ENCODE measurements around the gene SLC29A2. TPM values are rescaled to one million over a fixed set of nuclear protein-coding genes. Genes with fewer than 3 reads are reported as not detected.
"Not testable (repeated sequence)": the region's sequence is repeated elsewhere in the genome, so short reads cannot be mapped to it uniquely, and the experiment has no call there.

Gene SLC29A2
- total and polyA plus RNA-seq, 9 donors = 0.48 to 3.1 (median 0.78) TPM

GRCh38 chr11:66322732-66323427 is 48.7 kb downstream of the SLC29A2 start:
- no peaks in the 10 kb centered on the region for H3K36me3 ChIP-seq
- no peaks in the 10 kb centered on the region for H3K27me3 ChIP-seq
- no peak for TF ChIP-seq POLR2A (IDR thresholded peaks at IDR 0.05)
- no peak for TF ChIP-seq CTCF (IDR thresholded peaks at IDR 0.05)
- TF ChIP-seq EP300 (IDR thresholded peaks at IDR 0.05) = no peak
- H3K9me3 ChIP-seq = no peaks in the 10 kb centered on the region
- H3K4me1 ChIP-seq (ENCODE audit: insufficient read depth) = peaks cover 15% of the 10 kb centered on the region
- peak in 1 of 5 donors; percentile 46 for DNase-seq
- intact Hi-C loops (cut with DNase I) = no loop called here
- H3K27ac ChIP-seq = no peak overlapping the region
- no peak overlapping the region for H3K4me3 ChIP-seq
- WGBS, 3 donors = 59 to 70% (median 64%) methylated on average over 11 of the region's 11 CpGs

GRCh38 chr11:66321606-66322005 is 50.0 kb downstream of the SLC29A2 start:
- no peak for DNase-seq
- H3K4me1 ChIP-seq (ENCODE audit: insufficient read depth) = peaks cover 23% of the 10 kb centered on the region
- no peaks in the 10 kb centered on the region for H3K9me3 ChIP-seq
- H3K27me3 ChIP-seq = no peaks in the 10 kb centered on the region
- no peak for TF ChIP-seq CTCF (IDR thresholded peaks at IDR 0.05)
- no peak for TF ChIP-seq POLR2A (IDR thresholded peaks at IDR 0.05)
- TF ChIP-seq EP300 (IDR thresholded peaks at IDR 0.05) = no peak
- H3K4me3 ChIP-seq = no peak overlapping the region
- H3K36me3 ChIP-seq = no peaks in the 10 kb centered on the region
- 86 to 88% (median 88%) methylated on average over 4 of the region's 4 CpGs for WGBS, 3 donors
- intact Hi-C loops (cut with DNase I) = no loop called here
- no peak overlapping the region for H3K27ac ChIP-seq

GRCh38 chr11:66320748-66321147 is 50.8 kb downstream of the SLC29A2 start:
- H3K9me3 ChIP-seq; H3K36me3 ChIP-seq; intact Hi-C loops (cut with DNase I); H3K27me3 ChIP-seq; DNase-seq; H3K4me3 ChIP-seq; H3K27ac ChIP-seq: not testable (repeated sequence)
- peaks cover 26% of the 10 kb centered on the region for H3K4me1 ChIP-seq (ENCODE audit: insufficient read depth)
- 88 to 93% (median 92%) methylated on average over 6 of the region's 6 CpGs for WGBS, 3 donors

GRCh38 chr11:66320289-66320688 is 51.3 kb downstream of the SLC29A2 start:
- peaks cover 26% of the 10 kb centered on the region for H3K4me1 ChIP-seq (ENCODE audit: insufficient read depth)
- H3K36me3 ChIP-seq; H3K27me3 ChIP-seq; H3K27ac ChIP-seq; H3K9me3 ChIP-seq; DNase-seq; H3K4me3 ChIP-seq; intact Hi-C loops (cut with DNase I): not testable (repeated sequence)
- 96 to 100% (median 99%) methylated on average over 1 to 2 of the region's 2 CpGs for WGBS, 3 donors

- peak overlapping the region in 1 of 2 donors; percentile 76 for H3K27ac ChIP-seq
- peak in 1 of 5 donors; percentile 15 for DNase-seq
- no peaks in the 10 kb centered on the region for H3K36me3 ChIP-seq
- peaks cover 32% of the 10 kb centered on the region for H3K4me1 ChIP-seq (ENCODE audit: insufficient read depth)
- H3K4me3 ChIP-seq = no peak overlapping the region
- 51 to 73% (median 67%) methylated on average over 3 of the region's 3 CpGs for WGBS, 3 donors
- no peaks in the 10 kb centered on the region for H3K9me3 ChIP-seq
- intact Hi-C loops (cut with DNase I) = no loop called here
- TF ChIP-seq POLR2A (IDR thresholded peaks at IDR 0.05) (no peak), EP300 (IDR thresholded peaks at IDR 0.05) (no peak), CTCF (IDR thresholded peaks at IDR 0.05) (no peak)
- H3K27me3 ChIP-seq = no peaks in the 10 kb centered on the region
These were observed 53.0 kb downstream of the SLC29A2 start for GRCh38 chr11:66318600-66318970.
